ENCODE measurements around the gene PAN3. TPM values are rescaled to one million over a fixed set of nuclear protein-coding genes. Genes with fewer than 3 reads are reported as not detected.

Gene PAN3
- total RNA-seq, 1 experiment from 2014 or later, result 32.9 TPM

DNA sequence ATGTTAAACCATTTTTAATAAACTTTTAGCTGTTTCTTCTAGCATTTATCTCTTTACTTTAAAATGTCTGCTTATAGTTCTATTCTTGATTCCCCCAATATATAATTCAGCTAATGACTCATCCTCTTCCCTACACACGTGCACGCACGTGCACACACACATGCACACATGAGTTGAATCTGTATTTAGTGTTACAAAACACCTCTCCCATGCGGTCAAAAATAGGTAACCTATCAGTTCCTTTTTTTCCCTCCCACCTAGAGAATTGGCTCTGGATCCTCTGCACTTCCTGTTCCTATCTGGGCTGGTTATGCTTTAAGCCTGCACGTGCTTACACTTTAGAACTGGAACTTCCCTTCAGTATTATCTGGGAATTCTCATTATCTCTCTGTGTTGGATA lies 144.1 kb downstream of the PAN3 start:
- Mint-ChIP-seq H3K27ac (ENCODE audit: low read depth, unreplicated experiment) (no peak overlapping the region), H3K9me3 (ENCODE audit: unreplicated experiment) (no peaks in the 10 kb centered on the region), H3K27me3 (ENCODE audit: insufficient read depth, unreplicated experiment) (no peaks in the 10 kb centered on the region), H3K36me3 (ENCODE audit: insufficient read depth, unreplicated experiment) (peaks cover 48% of the 10 kb centered on the region), H3K4me1 (ENCODE audit: insufficient read depth, unreplicated experiment) (no peaks in the 10 kb centered on the region), H3K4me3 (ENCODE audit: unreplicated experiment) (no peak overlapping the region)
- CTCF ChIA-PET, result interaction anchor here (0.6 kb wide), 1 partner anchor 508 kb away, joined by 4 read pairs; no protein-coding TSS in a partner anchor
- POLR2A ChIA-PET, result no interaction called here
- no peak for DNase-seq (ENCODE audit: unreplicated experiment)
- no peak for TF ChIP-seq CTCF (IDR thresholded peaks at IDR 0.05; ENCODE audit: unreplicated experiment)
- no TSS peak for BruUV-seq (replicated peaks)
- intact Hi-C loops (cut with micrococcal nuclease), result no loop called here

DNA sequence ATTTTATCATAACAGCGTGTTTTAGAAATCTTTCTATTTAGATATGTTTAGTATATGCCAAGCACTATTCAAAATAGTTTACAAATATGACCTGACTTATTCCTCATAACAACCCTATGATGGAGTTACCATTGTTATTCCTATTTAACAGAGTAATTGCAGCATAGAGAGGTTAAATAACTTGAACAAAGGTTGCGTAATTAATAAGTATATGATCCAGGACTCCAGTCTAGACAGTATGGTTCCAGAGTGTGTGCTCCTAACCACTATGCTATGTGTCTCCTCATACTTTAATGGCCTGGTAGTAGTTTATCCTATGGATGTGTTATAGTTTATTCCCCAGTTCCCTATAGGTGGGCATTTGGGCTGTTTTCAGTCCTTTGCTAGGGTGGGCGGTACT lies 145.3 kb downstream of the PAN3 start:
- H3K27me3 Mint-ChIP-seq (ENCODE audit: insufficient read depth, unreplicated experiment), result no peaks in the 10 kb centered on the region

DNA sequence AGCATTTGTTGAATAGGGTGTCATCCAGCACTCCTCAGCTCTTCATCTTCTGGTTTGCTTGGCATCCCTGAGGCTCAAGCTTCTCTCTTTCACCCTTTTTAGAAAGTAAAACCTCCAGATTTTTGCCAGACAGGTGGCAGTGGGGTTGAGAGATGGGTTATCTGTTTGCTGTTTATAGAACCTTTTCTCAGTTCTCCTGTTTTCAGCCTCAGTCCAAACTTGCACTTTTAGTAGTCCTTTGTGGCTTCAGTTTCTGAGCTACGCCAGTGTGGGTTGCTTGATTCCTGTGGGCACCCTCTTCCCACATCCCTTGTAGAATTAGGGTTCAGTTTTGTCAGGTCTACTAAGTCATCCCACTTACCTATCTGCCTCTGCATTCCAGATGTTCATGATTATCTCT lies 147.9 kb downstream of the PAN3 start:
- Mint-ChIP-seq H3K9me3 (ENCODE audit: unreplicated experiment) (no peaks in the 10 kb centered on the region), H3K27me3 (ENCODE audit: insufficient read depth, unreplicated experiment) (no peaks in the 10 kb centered on the region), H3K4me3 (ENCODE audit: unreplicated experiment) (no peak overlapping the region), H3K36me3 (ENCODE audit: insufficient read depth, unreplicated experiment) (peaks cover 49% of the 10 kb centered on the region), H3K27ac (ENCODE audit: low read depth, unreplicated experiment) (no peak overlapping the region), H3K4me1 (ENCODE audit: insufficient read depth, unreplicated experiment) (no peaks in the 10 kb centered on the region)
- TF ChIP-seq CTCF (IDR thresholded peaks at IDR 0.05; ENCODE audit: unreplicated experiment), result no peak
- no TSS peak for BruUV-seq (replicated peaks)
- ChIA-PET CTCF (no interaction called here), POLR2A (no interaction called here)
- intact Hi-C loops (cut with micrococcal nuclease), result no loop called here
- DNase-seq (ENCODE audit: unreplicated experiment), result no peak

More for the DNA sequence above, 145.3 kb downstream of the PAN3 start:
- H3K36me3 Mint-ChIP-seq (ENCODE audit: insufficient read depth, unreplicated experiment), result peaks cover 51% of the 10 kb centered on the region
- BruUV-seq (replicated peaks), result no TSS peak
- no peak overlapping the region for H3K27ac Mint-ChIP-seq (ENCODE audit: low read depth, unreplicated experiment)
- intact Hi-C loops (cut with micrococcal nuclease), result no loop called here
- H3K4me1 Mint-ChIP-seq (ENCODE audit: insufficient read depth, unreplicated experiment), result no peaks in the 10 kb centered on the region
- no peaks in the 10 kb centered on the region for H3K9me3 Mint-ChIP-seq (ENCODE audit: unreplicated experiment)
- TF ChIP-seq CTCF (IDR thresholded peaks at IDR 0.05; ENCODE audit: unreplicated experiment), result no peak
- no peak overlapping the region for H3K4me3 Mint-ChIP-seq (ENCODE audit: unreplicated experiment)
- POLR2A ChIA-PET, result interaction anchor here (0.6 to 0.7 kb wide), 2 partner anchors 15 to 1138 kb away, joined by 3 read pairs; no protein-coding TSS in a partner anchor
- CTCF ChIA-PET, result interaction anchor here (0.6 kb wide), 2 partner anchors 223 to 403 kb away, joined by 3 read pairs; no protein-coding TSS in a partner anchor
- no peak for DNase-seq (ENCODE audit: unreplicated experiment)

GRCh38 chr13:28297341-28297740 lies 159.0 kb downstream of the PAN3 start:
- POLR2A ChIA-PET, result interaction anchor here (0.5 kb wide), 1 partner anchor 312 kb away, joined by 3 read pairs; no protein-coding TSS in a partner anchor
- no peak for TF ChIP-seq CTCF (IDR thresholded peaks at IDR 0.05; ENCODE audit: unreplicated experiment)
- Mint-ChIP-seq H3K9me3 (ENCODE audit: unreplicated experiment) (no peaks in the 10 kb centered on the region), H3K27ac (ENCODE audit: low read depth, unreplicated experiment) (no peak overlapping the region), H3K4me1 (ENCODE audit: insufficient read depth, unreplicated experiment) (no peaks in the 10 kb centered on the region), H3K36me3 (ENCODE audit: insufficient read depth, unreplicated experiment) (peaks cover 40% of the 10 kb centered on the region), H3K4me3 (ENCODE audit: unreplicated experiment) (no peak overlapping the region), H3K27me3 (ENCODE audit: insufficient read depth, unreplicated experiment) (no peaks in the 10 kb centered on the region)
- no TSS peak for BruUV-seq (replicated peaks)
- DNase-seq (ENCODE audit: unreplicated experiment), result no peak
- CTCF ChIA-PET, result interaction anchor here (0.7 kb wide), 1 partner anchor 509 kb away, joined by 3 read pairs; no protein-coding TSS in a partner anchor
- intact Hi-C loops (cut with micrococcal nuclease), result no loop called here

All from MCF 10A (cell line).